Thoracic aorta (tissue), 2 donors: Measurements from ENCODE around the gene THRAP3. TPM values are rescaled to one million over a fixed set of nuclear protein-coding genes. Genes with fewer than 3 reads are reported as not detected.

ENCODE experiments used
- ATAC-seq: fragments of 150-250 bp; one replicate; pipeline ENCODE4 v1.8.0; 2017; ENCODE audit warnings: low read depth; ENCODE audit not compliant: insufficient number of reproducible peaks, low FRiP score
- DNase-seq: peaks from one replicate; pipeline ENCODE4 v3.0.0-alpha.2; 2020; ENCODE audit warnings: low spot score
- H3K27ac ChIP-seq, 2 donors: fragments of 200-600 bp; sonication (generic); 1 replicate in 1 of 2; 2 replicates in 1 of 2; pipeline ENCODE4 v1.5.1; 2016; ENCODE audit warnings: mild to moderate bottlenecking in 2 of 2, moderate library complexity in 2 of 2
- H3K27me3 ChIP-seq: fragments of 200-600 bp; sonication (generic); replicated peaks from 2 replicates; pipeline ENCODE4 v1.6.0; 2016; ENCODE audit warnings: mild to moderate bottlenecking; ENCODE audit not compliant: insufficient read depth
- H3K36me3 ChIP-seq: fragments of 200-600 bp; sonication (generic); one replicate; pipeline ENCODE4 v1.5.1; 2016
- H3K4me1 ChIP-seq, 2 donors: fragments of 200-600 bp; sonication (generic); 1 replicate in 1 of 2; 2 replicates in 1 of 2; pipeline versions ENCODE4 v1.5.1 to v1.6.0; 2016; ENCODE audit warnings: low read depth in 2 of 2, mild to moderate bottlenecking in 1 of 2; ENCODE audit not compliant: control insufficient read depth in 1 of 2
- H3K4me3 ChIP-seq: fragments of 200-600 bp; sonication (generic); 2 replicates; pipeline ENCODE4 v1.5.1; 2016; ENCODE audit warnings: mild to moderate bottlenecking
- H3K9me3 ChIP-seq: fragments of 200-600 bp; sonication (generic); 2 replicates; pipeline ENCODE4 v1.5.1; 2016
- total RNA-seq, 2 donors: library from RNA; depleted of rRNA; stranded (reverse); fragments of >200 nt; gene quantifications; one replicate each; pipeline versions ENCODE4 v1.1.0 to v1.2.3, GENCODE V29; 2016
- TF ChIP-seq, protein P1 (sequence below): fragments of 200-600 bp; sonication (generic); IDR thresholded peaks from one replicate; pipeline ENCODE4 v1.5.1; 2019; ENCODE audit warnings: antibody characterized with exemption

Gene THRAP3
- total RNA-seq, 2 donors from 2014 or later, result 49.3 to 111 TPM

DNA sequence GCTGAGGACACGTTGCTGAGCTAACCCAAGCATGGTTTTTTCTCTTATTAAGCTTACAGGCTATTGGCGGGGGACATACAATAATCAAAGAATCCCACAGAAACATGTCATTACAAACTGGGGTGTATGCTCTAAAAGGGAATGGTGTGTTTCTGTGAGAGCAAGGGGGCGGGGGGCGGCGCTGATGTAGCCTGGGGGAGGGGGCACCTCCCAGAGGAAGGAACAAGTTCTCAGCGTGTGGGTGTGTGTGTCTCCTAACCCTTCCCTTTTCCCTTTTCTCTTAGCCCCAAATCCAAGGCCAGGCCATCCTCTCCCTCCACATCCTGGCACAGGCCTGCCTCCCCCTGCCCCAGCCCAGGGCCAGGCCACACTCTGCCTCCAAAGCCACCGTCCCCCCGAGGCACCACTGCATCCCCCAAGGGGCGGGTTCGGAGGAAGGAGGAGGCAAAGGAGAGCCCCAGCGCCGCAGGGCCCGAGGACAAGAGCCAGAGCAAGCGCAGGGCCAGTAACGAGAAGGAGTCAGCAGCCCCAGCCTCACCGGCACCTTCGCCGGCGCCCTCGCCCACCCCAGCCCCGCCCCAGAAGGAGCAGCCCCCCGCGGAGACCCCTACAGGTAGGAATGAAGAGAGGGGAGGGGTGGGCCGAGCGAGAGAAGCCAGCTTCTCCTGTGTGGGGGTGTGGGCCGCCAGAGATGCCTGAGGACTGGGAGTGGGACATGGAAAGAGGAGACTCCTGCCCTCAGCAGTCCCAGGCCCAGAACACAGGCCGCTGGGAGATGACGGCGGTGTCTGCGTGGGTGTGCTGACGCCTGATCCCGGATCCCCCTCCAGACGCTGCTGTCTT, 46.4 kb upstream of the THRAP3 start:
- DNase-seq, result no peak
- no peak for ATAC-seq
- TF ChIP-seq, protein P1, sequence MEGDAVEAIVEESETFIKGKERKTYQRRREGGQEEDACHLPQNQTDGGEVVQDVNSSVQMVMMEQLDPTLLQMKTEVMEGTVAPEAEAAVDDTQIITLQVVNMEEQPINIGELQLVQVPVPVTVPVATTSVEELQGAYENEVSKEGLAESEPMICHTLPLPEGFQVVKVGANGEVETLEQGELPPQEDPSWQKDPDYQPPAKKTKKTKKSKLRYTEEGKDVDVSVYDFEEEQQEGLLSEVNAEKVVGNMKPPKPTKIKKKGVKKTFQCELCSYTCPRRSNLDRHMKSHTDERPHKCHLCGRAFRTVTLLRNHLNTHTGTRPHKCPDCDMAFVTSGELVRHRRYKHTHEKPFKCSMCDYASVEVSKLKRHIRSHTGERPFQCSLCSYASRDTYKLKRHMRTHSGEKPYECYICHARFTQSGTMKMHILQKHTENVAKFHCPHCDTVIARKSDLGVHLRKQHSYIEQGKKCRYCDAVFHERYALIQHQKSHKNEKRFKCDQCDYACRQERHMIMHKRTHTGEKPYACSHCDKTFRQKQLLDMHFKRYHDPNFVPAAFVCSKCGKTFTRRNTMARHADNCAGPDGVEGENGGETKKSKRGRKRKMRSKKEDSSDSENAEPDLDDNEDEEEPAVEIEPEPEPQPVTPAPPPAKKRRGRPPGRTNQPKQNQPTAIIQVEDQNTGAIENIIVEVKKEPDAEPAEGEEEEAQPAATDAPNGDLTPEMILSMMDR, result no peak
- H3K27me3 ChIP-seq, result no peaks in the 10 kb centered on the region
- H3K27ac ChIP-seq, result peak overlapping the region; percentile 44 to 87
- H3K4me1 ChIP-seq, result peaks cover 14 to 27% of the 10 kb centered on the region in 2 donors
- peaks cover 83% of the 10 kb centered on the region for H3K36me3 ChIP-seq
- H3K4me3 ChIP-seq, result no peak overlapping the region
- no peaks in the 10 kb centered on the region for H3K9me3 ChIP-seq

DNA sequence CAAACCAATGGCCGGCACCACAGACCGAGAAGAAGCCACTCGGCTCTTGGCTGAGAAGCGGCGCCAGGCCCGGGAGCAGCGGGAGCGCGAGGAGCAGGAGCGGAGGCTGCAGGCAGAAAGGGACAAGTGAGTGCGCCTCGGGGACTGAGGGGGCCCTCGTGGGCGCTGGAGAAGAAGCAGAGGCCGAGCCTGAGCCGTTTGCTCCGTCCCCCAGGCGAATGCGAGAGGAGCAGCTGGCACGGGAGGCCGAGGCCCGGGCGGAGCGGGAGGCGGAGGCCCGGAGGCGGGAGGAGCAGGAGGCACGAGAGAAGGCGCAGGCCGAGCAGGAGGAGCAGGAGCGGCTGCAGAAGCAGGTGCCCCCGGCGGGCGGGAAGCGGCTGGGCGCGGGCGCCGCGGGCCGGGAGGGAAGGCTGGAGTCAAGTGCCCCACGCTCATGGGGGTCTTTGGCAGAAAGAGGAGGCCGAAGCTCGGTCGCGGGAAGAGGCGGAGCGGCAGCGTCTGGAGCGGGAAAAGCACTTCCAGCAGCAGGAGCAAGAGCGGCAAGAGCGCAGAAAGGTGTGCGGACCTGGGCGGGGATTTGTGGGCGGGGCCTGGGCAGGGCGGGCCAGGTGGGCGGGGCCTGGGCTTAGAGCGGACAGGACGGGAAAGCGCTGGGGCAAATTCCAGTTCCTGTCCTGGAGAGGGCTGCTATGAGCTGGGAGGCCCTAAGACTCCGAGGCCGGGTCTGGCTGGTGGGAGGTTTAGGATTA, 45.6 kb upstream of the THRAP3 start:
- H3K4me3 ChIP-seq, result no peak overlapping the region
- H3K9me3 ChIP-seq, result no peaks in the 10 kb centered on the region
- H3K27me3 ChIP-seq, result no peaks in the 10 kb centered on the region
- DNase-seq (no peak), ATAC-seq (no peak)
- H3K27ac ChIP-seq, result peak overlapping the region; percentile 10 to 87
- H3K4me1 ChIP-seq, result peaks cover 21 to 35% of the 10 kb centered on the region in 2 donors
- TF ChIP-seq, protein P1, result no peak
- H3K36me3 ChIP-seq, result peaks cover 74% of the 10 kb centered on the region

DNA sequence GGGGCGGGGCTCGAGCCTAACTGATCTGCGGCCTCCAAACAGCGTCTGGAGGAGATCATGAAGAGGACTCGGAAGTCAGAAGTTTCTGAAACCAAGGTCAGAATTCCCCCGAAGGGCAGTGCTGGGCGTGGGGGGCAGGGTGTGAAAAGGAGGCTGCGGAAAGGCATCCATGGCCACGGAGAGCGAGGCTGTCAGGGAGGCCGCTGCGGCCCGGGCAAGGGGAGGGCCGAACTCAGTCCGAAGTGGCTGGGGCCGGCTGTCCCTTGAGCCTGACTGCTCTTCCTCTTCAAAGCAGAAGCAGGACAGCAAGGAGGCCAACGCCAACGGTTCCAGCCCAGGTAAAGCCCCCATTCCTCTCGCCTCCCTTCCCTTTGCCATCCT, 45.0 kb upstream of the THRAP3 start:
- TF ChIP-seq, protein P1, result no peak
- DNase-seq (no peak), ATAC-seq (no peak)
- Histone ChIP-seq H3K36me3 (peaks cover 70% of the 10 kb centered on the region), H3K27me3 (no peaks in the 10 kb centered on the region), H3K9me3 (no peaks in the 10 kb centered on the region), H3K4me1 (peaks cover 21 to 39% of the 10 kb centered on the region in 2 donors), H3K4me3 (no peak overlapping the region), H3K27ac (no peak overlapping the region)

DNA sequence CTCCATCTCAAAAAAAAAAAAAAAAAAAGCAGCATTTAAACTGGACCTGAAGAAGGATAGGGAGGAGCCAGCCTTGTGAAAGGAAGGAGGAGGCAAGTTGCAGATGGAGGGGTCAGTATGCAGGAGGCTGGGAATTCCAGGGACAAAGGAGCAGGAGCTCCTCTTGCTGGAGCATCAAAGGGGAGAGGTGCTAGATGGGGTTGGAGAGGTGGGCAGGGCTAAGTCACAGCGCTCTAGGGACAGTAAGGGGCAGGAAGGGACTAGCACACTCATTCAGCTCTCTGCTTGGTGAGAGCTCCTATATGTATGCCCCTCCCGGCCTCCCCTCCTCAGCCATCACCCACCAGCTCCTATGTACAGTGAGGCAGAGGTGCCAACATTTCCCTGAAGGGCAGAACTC, 41.5 kb upstream of the THRAP3 start:
- H3K27ac ChIP-seq, result peak overlapping the region; percentile 73 to 74
- TF ChIP-seq, protein P1, result no peak

DNA sequence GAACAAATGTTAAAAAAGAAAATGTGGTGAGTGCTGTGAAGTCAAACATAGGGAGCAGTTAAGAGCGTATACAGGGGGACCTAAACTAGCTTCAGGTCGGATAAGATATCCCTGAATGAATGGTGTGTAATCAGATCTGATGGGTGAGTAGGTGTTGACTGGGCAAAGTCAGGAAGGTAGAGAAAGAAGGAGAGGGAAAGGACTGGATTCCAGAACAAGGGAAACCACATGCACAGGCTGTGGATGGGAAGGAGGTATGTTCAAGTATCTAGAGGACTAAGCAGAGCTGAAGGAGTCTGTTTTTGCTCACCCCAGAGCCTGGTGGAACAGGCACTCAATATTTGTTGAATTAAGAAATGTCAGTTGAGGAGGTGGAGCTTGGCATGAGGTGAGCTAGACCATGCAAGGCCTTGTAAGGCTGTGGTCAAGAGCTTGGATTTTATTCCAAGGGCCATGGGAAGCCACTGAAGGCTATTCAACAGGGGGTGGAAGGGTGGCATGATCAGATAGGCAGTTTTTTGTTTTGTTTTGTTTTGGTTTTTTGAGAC, 40.9 kb upstream of the THRAP3 start:
- Histone ChIP-seq H3K4me1 (peaks cover 12 to 29% of the 10 kb centered on the region in 2 donors), H3K9me3 (no peaks in the 10 kb centered on the region), H3K27ac (peak overlapping the region; percentile 73 to 74), H3K27me3 (no peaks in the 10 kb centered on the region), H3K4me3 (no peak overlapping the region), H3K36me3 (peaks cover 31% of the 10 kb centered on the region)
- ATAC-seq (peak; percentile 66), DNase-seq (no peak)
- TF ChIP-seq, protein P1, result no peak

More for the DNA sequence above, 41.5 kb upstream of the THRAP3 start:
- Histone ChIP-seq H3K9me3 (no peaks in the 10 kb centered on the region), H3K4me1 (peaks cover 10 to 26% of the 10 kb centered on the region in 2 donors), H3K27me3 (no peaks in the 10 kb centered on the region), H3K4me3 (no peak overlapping the region), H3K36me3 (peaks cover 38% of the 10 kb centered on the region)
- ATAC-seq (peak; percentile 16), DNase-seq (no peak)
